SU-DHL-6 (cell line): ENCODE measurements around the gene SLC35A3.
"Not testable (repeated sequence)": the region's sequence is repeated elsewhere in the genome, so short reads cannot be mapped to it uniquely, and the experiment has no call there.

ENCODE experiments used
- CTCF ChIP-seq: fragments of 200-600 bp; sonication (generic); IDR thresholded peaks from one replicate; pipeline ENCODE4 v1.5.1; 2017; ENCODE audit warnings: antibody characterized with exemption, mild to moderate bottlenecking, low read length, moderate library complexity; ENCODE audit not compliant: insufficient read depth, poor library complexity, severe bottlenecking
- EZH2phosphoT487 ChIP-seq: fragments of 200-600 bp; sonication (generic), shearing (Covaris generic); conservative IDR thresholded peaks from 2 replicates; pipeline ENCODE4 v1.6.1; 2018; ENCODE audit warnings: mild to moderate bottlenecking, antibody characterized with exemption, low read length, moderate library complexity, mixed read lengths

GRCh38 chr1:99972066-99972465 lies 2.3 kb downstream of the SLC35A3 start:
- not testable (repeated sequence) for TF ChIP-seq EZH2phosphoT487, CTCF
